DOHH2 (cell line): ENCODE measurements around the gene TPO.

ENCODE experiments used
- EZH2phosphoT487 ChIP-seq: fragments of 200-600 bp; sonication (generic); IDR thresholded peaks from 2 replicates; pipeline ENCODE4 v1.6.1; 2017; ENCODE audit warnings: borderline replicate concordance, mild to moderate bottlenecking, antibody characterized with exemption, low read length, moderate library complexity, mixed read lengths
- TF ChIP-seq, protein P1 (sequence below): fragments of 200-600 bp; sonication (generic); IDR thresholded peaks from one replicate; pipeline ENCODE4 v1.5.1; 2014; ENCODE audit warnings: antibody characterized with exemption, mild to moderate bottlenecking, low read depth, low read length; ENCODE audit not compliant: poor library complexity, severe bottlenecking

DNA sequence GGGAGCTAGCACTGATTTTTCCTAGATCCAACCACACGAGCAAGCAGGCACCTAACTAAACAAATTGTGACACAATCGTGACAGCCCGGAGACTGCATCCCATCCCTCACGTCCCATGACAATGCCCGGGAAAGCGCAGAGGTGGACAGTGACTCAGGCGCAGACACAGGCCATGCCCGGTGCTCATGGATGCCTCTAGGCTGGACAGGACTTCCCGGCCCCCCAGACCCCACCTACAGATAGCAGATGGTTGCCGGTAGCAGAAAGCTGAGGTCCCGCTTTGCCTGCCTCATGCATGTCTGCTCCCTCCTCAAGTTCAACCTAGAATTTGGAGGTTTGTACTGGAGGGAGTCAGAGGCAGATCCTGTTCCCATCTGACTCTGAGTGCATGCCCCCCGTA is 81.0 kb downstream of the TPO start:
- TF ChIP-seq, protein P1, sequence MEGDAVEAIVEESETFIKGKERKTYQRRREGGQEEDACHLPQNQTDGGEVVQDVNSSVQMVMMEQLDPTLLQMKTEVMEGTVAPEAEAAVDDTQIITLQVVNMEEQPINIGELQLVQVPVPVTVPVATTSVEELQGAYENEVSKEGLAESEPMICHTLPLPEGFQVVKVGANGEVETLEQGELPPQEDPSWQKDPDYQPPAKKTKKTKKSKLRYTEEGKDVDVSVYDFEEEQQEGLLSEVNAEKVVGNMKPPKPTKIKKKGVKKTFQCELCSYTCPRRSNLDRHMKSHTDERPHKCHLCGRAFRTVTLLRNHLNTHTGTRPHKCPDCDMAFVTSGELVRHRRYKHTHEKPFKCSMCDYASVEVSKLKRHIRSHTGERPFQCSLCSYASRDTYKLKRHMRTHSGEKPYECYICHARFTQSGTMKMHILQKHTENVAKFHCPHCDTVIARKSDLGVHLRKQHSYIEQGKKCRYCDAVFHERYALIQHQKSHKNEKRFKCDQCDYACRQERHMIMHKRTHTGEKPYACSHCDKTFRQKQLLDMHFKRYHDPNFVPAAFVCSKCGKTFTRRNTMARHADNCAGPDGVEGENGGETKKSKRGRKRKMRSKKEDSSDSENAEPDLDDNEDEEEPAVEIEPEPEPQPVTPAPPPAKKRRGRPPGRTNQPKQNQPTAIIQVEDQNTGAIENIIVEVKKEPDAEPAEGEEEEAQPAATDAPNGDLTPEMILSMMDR: no peak
- TF ChIP-seq EZH2phosphoT487: no peak
